HG02763 (cell line): ENCODE measurements around the gene PPP2R3A.
"Not testable (repeated sequence)": the region's sequence is repeated elsewhere in the genome, so short reads cannot be mapped to it uniquely, and the experiment has no call there.

Experiments used
- ATAC-seq: cut with Tn5 transposase; IDR thresholded peaks from one replicate; pipeline ENCODE4 v1.9.1; 2021; ENCODE audit warnings: mild to moderate bottlenecking, moderate library complexity; ENCODE audit not compliant: unreplicated experiment

The PPP2R3A gene

DNA sequence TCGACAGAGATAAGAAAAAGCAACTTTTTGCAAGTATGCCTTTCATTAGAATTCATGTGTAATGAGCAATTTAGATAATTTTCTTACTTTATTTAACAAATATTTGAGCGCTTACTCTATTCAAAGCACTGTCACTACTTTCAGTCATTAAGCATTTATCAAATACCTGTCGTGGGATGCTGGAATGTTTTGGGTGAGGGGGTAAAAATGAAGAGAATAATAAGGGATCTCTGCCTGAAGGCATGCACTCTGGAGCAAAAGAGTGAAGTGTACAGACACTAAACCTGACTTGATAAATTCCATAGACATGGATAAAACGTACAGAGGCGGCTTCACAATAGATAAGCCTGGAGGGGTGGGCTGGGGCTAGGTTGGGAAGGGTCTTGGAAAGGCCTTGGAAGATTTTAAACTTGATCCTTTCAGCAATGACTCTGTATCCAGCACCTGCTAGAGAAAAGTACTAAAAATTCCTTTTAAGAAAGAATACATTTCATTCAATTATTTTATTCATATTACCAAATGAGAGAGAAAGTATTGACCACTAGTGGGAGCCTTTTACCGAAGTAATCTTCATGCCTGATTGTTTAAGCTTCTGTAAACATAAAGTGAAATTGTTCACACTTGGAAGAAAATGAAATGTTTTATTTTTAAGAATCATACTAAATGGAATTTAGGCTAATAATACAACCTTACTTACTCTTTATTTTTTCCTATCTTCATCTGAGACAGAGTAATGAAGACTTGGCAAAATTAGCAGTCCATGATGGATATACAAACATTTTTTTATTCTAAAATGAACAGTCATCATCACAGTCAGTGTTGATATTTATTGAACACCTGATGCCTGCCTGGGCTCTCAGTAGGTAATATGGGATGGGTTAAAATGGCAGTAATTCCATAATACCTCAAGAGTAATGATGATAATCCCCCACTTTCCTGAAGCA, 113.2 kb downstream of the PPP2R3A start:
- no peak for ATAC-seq

DNA sequence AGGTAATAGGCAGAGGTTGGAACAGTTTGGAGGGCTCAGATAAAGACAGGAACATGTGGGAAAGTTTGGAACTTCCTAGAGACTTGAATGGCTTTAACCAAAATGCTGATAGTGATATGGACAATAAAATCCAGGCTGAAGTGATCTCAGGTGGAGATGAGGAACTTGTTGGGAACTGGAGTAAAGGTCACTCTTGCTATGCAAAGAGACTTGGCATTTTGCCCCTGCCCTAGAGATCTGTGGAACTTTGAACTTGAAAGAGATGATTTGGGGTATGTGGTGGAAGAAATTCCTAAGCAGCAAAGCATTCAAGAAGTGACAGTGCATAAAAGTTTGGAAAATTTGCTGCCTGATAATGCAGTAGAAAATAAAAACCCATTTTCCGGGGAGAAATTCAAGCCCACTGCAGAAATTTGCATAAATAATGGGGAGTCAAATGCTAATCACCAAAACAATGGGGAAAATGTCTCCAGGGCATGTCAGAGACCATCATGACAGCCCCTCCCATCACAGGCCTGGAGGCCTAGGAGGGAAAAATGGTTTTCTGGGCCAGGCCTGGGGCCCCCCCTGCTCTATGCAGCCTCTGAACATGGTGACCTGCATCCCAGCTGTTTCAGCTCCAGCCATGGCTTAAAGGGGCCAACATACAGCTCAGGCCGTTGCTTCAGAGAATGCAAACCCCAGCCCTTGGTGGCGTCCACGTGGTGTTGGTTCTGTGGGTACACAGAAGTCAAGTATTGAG, 118.3 kb downstream of the PPP2R3A start:
- ATAC-seq: not testable (repeated sequence)

DNA sequence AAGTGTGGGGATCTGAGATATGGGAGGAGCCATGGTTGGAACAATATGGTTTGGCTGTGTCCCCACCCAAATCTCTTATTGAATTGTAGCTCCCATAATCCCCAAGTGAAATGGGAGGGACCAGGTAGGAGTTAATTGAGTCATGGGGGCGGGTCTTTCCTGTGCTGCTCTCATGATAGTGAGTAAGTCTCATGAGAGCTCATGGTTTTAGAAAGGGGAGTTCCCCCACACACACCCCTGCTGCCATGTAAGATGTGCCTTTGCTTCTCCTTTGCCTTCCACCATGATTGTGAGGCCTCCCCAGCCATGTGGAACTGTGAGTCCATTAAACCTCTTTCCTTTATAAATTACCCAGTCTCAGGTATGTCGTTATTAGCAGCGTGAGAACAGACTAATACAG, 119.5 kb downstream of the PPP2R3A start:
- not testable (repeated sequence) for ATAC-seq

DNA sequence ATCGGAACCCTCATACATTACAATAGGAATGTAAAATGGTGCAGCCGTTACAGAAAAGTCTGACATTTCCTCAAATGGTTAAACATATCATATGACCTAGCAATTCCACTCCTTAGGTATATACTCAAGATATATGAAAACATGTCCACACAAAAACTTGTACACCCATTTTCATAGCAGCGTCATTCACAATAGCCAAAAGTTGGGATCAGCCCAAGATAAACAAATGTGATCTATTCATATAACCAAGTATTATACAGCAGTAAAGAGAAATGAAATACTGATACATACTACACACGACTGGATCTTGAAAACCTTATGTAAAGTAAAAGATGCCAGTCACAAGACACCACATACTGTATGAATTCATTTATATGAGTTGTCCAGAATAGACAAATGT, 128.2 kb downstream of the PPP2R3A start:
- ATAC-seq: no peak

DNA sequence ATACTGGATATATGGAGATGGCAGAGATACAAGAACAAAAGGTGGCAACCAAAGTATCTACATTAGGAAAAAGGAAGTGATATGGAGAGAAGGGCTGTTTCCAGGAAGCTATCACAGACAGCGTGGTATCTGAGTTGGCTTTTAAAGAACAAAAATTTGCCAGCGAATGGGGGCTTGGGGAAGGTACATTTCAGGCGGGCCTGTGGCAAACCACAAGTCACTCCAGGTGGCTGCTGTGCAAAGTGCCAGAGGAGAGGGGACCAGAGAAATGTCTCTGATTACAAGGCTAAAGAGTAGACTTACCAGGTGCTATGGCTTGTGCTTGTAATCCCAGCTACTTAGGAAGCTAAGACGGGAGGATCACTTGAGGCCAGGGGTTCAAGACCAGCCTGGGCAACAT, 139.5 kb downstream of the PPP2R3A start:
- ATAC-seq: no peak

DNA sequence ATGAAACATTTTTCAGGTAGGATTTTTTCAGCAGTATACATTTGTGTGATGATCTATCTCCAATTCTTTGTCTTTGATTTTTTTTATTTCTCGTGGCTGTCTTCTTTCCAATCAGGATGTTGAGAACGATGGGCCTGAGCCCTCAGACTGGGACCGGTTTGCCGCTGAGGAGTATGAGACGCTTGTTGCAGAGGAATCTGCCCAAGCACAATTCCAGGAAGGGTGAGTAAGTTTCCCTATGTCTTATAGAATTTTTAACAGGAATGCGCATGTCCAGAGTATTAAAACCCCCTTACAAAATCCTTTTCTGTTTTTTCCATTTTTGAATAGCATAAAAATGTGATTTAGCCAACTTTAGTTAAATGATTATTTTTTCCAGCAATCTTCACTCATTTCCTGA, 140.6 kb downstream of the PPP2R3A start:
- ATAC-seq: no peak

DNA sequence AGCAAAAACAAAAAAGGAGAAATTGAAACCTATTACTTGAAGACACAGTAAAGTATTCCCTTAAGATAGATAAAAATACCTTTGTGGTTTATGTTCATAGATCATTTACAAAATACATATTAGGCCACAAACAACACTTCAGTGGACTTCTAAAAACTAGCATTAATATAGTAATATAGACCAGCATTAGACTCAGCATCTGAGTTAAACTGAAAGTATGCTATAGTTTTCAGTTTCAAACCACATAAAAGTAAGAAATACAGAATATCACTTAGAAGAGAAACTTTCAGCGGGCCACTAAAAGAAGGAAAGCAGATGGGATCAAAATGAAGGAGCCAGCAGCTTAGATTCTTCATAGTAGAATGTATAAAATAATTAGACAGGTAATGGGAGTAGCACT, 144.0 kb downstream of the PPP2R3A start:
- ATAC-seq: peak; percentile 95

DNA sequence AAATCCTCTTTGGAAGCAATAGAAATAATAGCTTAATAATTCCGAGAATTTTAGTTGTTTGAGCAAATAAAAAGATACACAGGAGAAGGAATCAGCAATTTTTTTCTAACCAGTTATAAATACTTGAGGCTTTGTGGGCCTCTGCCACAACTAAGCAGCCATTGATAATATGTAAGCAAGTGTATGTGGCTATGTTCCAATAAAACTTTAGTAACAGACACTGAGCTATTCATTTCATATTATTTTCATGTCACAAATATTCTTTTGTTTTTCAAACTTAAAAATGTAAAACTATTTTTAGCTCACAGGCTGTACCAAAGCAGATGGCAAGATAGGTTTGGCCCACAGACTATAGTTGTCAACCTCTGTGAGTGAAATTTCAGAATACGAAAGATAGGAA, 145.0 kb downstream of the PPP2R3A start:
- ATAC-seq: no peak

DNA sequence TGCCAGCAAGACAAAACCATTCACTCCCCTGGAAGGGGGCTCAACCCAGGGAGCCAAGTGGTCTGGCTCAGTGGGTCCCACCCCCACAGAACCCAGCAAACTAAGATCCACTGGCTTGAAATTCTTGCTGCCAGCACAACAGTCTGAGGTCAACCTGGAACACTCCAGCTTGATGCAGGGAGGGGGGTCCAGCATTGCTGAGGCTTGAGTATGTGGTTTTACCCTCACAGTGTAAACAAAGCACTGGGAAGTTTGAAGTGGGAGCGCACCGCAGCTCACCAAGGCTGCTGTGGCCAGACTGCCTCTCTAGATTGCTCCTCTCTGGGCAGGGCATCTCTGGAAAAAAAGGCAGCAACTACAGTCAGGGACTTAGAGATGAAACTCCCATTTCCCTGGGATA, 148.9 kb downstream of the PPP2R3A start:
- no peak for ATAC-seq

DNA sequence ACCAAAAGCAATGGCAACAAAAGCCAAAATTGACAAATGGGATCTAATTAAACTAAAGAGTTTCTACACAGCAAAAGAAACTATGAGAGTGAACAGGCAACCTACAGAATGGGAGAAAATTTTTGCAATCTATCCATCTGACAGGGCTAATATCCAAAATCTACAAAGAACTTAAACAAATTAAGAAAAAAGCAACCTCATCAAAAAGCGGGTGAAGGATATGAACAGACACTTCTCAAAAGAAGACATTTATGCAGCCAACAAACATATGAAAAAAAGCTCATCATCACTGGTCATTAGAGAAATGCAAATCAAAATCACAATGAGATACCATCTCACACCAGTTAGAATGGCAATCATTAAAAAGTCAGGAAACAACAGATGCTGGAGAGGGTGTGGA, 153.8 kb downstream of the PPP2R3A start:
- not testable (repeated sequence) for ATAC-seq

DNA sequence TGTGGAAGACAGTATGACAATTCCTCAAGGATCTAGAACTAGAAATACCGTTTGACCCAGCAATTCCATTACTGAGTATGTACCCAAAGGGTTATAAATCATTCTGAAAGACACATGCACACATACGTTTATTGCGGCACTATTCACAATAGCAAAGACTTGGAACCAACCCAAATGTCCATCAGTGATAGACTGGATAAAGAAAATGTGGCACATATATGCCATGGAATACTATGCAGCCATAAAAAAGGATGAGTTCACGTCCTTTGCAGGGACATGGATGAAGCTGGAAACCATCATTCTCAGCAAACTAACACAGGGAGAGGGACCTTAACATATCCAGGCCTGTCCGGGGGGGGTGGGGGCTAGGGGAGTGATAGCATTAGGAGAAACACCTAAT, 154.3 kb downstream of the PPP2R3A start:
- not testable (repeated sequence) for ATAC-seq

DNA sequence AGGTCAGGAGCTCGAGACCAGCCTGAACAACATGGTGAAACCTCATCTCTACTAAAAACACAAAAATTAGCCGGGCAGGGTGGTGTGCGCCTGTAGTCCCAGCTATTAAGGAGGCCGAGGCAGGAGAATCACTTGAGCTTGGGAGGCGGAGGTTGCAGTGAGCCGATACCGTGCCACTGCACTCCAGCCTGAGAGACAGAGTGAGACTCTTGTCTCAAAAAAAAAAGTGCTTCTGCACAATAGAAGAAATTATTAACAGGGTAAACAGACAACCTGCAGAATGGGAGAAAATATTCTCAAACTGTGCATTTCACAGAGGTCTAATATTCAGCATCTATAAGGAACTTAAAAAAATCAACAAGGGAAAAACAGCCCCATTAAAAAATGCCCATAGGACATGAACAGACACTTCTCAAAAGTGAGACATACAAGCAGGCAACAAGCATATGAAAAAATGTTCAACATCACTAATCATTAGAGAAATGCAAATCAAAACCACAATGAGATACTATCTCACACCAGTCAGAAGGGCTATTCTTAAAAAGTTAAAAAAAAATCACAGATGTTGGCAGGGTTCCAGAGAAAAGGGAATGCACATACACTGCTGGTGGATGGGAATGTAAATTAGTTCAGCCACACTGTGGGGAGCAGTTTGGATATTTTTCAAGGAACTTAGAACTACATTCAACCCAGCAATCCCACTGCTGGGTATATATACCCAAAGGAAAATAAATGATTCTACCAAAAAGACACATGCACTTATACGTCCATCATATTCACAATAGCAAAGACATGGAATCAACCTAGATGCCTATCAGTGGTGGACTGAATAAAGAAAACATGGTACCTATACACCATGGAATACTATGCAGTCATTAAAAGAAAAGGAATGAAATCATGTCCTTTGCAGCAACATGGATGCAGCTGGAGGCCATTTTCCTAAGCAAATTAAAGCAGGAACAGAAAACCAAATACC, 155.1 kb downstream of the PPP2R3A start:
- ATAC-seq: peak; percentile 86

DNA sequence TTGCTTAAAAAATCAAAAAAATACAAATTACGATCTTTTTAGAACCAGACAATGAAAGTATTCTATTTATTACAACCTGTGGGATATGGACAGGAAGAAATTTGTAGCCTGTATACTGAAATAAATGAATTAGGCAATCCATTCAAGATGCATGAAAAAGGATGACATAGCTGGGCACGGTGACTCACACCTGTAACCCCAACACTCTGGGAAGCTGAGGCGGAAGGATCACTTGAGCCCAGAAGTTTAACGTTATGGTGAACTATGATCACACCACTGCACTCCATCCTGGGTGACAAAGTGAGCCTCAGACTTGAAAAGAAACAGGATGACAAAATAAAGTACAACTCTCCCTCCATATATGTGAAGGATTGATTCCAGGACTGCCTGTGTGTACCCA, 156.5 kb downstream of the PPP2R3A start:
- ATAC-seq: no peak

DNA sequence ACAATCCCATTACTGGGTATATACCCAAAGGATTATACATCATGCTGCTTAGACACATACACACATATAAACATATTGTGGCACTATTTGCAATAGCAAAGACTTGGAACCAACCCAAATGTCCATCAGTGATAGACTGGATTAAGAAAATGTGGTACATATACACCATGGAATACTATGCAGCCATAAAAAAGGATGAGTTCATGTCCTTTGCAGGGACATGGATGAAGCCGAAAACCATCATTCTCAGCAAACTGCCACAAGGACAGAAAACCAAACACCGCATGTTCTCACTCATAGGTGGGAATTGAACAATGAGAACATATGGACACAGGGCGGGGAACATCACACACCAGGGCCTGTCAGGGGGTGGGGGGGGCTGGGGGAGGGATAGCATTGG, 166.1 kb downstream of the PPP2R3A start:
- ATAC-seq: not testable (repeated sequence)

DNA sequence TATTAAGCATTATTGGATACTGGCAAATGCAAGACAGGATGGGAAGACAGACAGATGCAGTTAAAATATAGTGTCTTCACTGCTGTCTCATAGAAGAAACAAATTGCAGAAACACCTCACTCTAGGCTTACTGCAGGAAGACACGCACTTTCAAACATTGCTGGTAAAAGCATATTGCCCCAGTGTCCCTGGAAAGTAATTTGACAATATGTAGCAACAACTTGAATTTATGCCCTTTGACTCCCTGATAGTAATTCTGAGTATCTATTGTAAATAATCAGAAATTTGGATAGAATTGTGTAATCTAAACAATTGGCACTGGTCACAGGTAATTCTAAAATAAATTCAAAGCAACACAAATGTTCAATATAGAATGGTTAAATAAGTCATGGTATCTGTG, 168.6 kb downstream of the PPP2R3A start:
- no peak for ATAC-seq

DNA sequence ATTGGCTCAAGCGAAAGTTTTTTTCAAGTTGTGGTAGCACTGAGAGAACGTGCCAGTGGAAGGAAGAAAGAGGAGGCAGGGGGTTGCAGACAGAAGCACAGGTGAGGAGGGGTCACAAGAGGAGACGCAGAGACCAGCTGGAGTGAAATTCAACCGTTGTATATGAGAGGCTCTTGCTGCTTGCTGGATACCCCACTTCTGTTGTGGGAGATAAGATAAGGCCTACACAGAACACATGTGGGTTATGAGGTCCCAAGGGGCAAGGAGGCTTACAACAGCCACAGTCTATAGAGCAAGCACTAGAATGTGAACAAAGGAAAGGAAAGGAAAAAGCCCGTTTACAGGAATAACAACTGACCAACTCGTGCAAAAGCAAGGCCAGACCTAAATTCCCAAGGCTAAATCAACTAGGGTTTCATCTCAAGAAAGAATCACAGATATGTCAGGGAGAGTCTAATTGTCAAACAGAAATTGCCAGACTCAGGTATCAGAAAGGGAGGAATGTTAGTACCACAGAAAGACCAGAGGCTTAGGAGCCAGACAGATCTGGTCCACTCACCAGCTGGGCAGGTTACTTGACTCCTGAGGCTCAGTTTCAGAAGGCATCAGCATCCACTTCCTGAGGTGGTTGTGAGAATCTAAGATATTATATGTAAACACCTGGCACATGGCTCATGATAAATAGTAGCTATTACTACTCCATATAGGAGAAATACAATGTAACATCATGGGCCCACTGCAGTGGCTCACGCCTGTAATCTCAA, 169.7 kb downstream of the PPP2R3A start:
- ATAC-seq: no peak

DNA sequence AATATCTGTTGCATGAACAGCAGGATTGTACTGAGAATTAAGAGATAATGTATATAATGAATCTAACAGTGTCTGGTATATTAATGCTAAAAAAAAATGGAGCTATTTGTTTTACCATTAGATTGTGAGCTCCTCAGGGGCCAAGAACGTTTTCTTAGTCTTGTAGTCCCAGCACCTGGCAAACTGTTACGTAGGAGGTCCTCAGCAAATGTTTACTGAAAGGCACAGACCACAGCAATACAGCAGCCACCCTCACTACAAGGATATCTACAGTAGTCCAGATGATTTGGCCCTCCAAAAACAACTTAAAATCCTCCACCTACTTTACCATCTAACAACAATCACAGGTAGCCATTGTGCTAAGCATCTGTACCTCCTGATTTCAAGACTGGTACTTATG, 170.9 kb downstream of the PPP2R3A start:
- no peak for ATAC-seq

DNA sequence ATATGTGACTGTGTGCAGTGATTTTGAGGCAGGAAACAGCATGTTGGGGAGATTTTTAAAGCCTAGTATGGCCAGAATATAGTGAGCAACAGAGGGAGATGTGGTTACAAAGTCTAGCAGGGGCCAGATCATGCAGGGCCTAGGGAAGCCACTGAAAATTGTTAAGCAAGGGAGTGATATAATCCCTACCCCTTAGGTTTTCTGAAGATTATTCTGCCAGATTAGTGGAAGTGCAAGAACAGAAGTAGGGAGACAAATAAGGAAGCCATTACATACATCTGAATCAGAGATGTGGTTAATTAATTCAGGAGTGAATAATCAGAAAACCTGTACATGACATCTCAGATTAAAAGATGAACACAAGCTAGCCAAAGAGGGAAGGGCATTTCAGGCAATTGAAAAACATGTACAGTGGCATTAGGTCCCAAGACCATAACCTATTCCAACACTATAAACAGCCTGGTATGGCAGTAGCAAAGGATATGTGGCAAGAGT, 175.8 kb downstream of the PPP2R3A start:
- ATAC-seq: no peak

DNA sequence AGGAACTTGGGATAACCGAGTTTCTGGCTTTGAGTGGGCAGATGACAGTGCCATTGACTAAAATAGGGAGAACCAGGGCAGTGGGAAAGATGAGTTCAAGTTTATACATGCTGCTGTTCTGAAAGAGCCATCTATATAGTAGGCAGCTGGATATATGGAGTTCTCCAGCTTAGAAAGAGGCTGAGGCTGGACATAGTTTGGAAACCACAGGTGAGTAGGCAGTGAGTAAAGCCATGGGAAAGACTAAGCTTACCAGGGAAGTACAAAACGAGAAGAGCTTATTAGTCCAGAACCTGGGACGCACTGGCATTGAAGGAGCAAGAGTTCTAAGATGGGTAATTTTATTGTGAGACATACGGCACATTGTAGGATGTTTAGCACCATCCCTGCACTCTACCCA, 176.4 kb downstream of the PPP2R3A start:
- no peak for ATAC-seq

DNA sequence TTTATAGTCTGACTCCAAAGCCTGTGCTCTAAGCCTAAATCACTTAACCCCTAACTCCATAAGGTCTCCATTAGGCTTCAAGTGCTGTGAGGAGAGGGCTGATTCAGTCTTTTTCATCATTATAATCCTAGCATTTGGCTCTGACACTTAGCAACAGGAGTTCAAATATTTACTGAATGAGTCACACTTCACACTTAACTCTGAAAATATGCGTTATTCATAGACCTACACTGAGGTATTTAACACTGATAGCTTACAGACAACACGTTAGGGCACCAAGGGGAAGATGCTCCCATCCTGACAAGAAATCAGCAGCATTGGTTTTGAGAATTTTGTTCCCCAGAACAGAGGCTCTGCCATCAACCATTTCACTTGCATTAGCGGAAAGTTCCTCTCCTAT, 177.1 kb downstream of the PPP2R3A start:
- ATAC-seq: no peak
